Activated CD8-positive, alpha-beta memory T cell treated with anti-CD3 and anti-CD28 coated beads for 4 hours (primary cell): ENCODE results near the gene ITPKB.

Source experiments
- DNase-seq, 2 donors: peaks; one replicate each; pipeline ENCODE4 v3.0.0-alpha.2; 2020; ENCODE audit warnings: low read depth in 2 of 2

The ITPKB gene

GRCh38 chr1:226704169-226704937, 34.7 kb downstream of the ITPKB start:
- DNase-seq: no peak

- peak; percentile 65 to 69 for DNase-seq
These were observed 35.9 kb downstream of the ITPKB start for GRCh38 chr1:226702957-226703831.

GRCh38 chr1:226702318-226702956, 36.6 kb downstream of the ITPKB start:
- DNase-seq: no peak

- DNase-seq: no peak
These were observed 38.2 kb downstream of the ITPKB start for GRCh38 chr1:226700861-226701260.

- no peak for DNase-seq
These were observed 39.9 kb downstream of the ITPKB start for GRCh38 chr1:226699166-226699565.

- no peak for DNase-seq
These were observed 40.4 kb downstream of the ITPKB start for GRCh38 chr1:226698659-226699058.

- DNase-seq: no peak
These were observed 41.0 kb downstream of the ITPKB start for GRCh38 chr1:226697929-226698544.

- DNase-seq: no peak
These were observed 41.7 kb downstream of the ITPKB start for GRCh38 chr1:226697151-226697928.

GRCh38 chr1:226696547-226696946, 42.5 kb downstream of the ITPKB start:
- no peak for DNase-seq

- DNase-seq: no peak
These were observed 43.7 kb downstream of the ITPKB start for GRCh38 chr1:226695335-226695900.

- no peak for DNase-seq
These were observed 46.3 kb downstream of the ITPKB start for GRCh38 chr1:226692823-226693222.

GRCh38 chr1:226692051-226692792, 46.9 kb downstream of the ITPKB start:
- DNase-seq: no peak

GRCh38 chr1:226691247-226691646, 47.8 kb downstream of the ITPKB start:
- no peak for DNase-seq

- no peak for DNase-seq
These were observed 48.6 kb downstream of the ITPKB start for GRCh38 chr1:226690460-226690982.

GRCh38 chr1:226688808-226689207, 50.3 kb downstream of the ITPKB start:
- DNase-seq: no peak

GRCh38 chr1:226688056-226688748, 50.9 kb downstream of the ITPKB start:
- DNase-seq: no peak

- no peak for DNase-seq
These were observed 51.7 kb downstream of the ITPKB start for GRCh38 chr1:226687426-226687825.

- DNase-seq: no peak
These were observed 52.3 kb downstream of the ITPKB start for GRCh38 chr1:226686440-226687425.
